ENCODE data around the gene RASGRF2. TPM values are rescaled to one million over a fixed set of nuclear protein-coding genes. Genes with fewer than 3 reads are reported as not detected.

RASGRF2 gene
- total RNA-seq: 30.7 TPM
- long read RNA-seq, partial matches to known transcripts: 1 of 19 reads
- long read RNA-seq, other reads (novel, unspliced or antisense): 16 of 19 reads

- DNase-seq (ENCODE audit: low spot score): no peak
These were observed at the start of gene RASGRF2 for GRCh38 chr5:80959768-80960442. RASGRF2 (plus strand) TSS chr5:80960363; CDS start chr5:80960739, 376 bp downstream.

- no peak for DNase-seq (ENCODE audit: low spot score)
These were observed 47.7 kb upstream of the RASGRF2 start for GRCh38 chr5:80912479-80912878.

- DNase-seq (ENCODE audit: low spot score): no peak
These were observed 44.4 kb upstream of the RASGRF2 start for GRCh38 chr5:80915716-80916115.

- DNase-seq (ENCODE audit: low spot score): no peak
These were observed 43.5 kb upstream of the RASGRF2 start for GRCh38 chr5:80916676-80917075.

- no peak for DNase-seq (ENCODE audit: low spot score)
These were observed 42.5 kb upstream of the RASGRF2 start for GRCh38 chr5:80917631-80918030.

- no peak for DNase-seq (ENCODE audit: low spot score)
These were observed 40.4 kb upstream of the RASGRF2 start for GRCh38 chr5:80919678-80920196.

GRCh38 chr5:80920333-80920732 lies 39.8 kb upstream of the RASGRF2 start:
- no peak for DNase-seq (ENCODE audit: low spot score)

- no peak for DNase-seq (ENCODE audit: low spot score)
These were observed 39.1 kb upstream of the RASGRF2 start for GRCh38 chr5:80921026-80921425.

- no peak for DNase-seq (ENCODE audit: low spot score)
These were observed 34.2 kb upstream of the RASGRF2 start for GRCh38 chr5:80925931-80926330.

GRCh38 chr5:80926536-80926935 lies 33.6 kb upstream of the RASGRF2 start:
- DNase-seq (ENCODE audit: low spot score): no peak

- DNase-seq (ENCODE audit: low spot score): no peak
These were observed 33.0 kb upstream of the RASGRF2 start for GRCh38 chr5:80926979-80927656.

GRCh38 chr5:80928073-80928472 lies 32.1 kb upstream of the RASGRF2 start:
- DNase-seq (ENCODE audit: low spot score): no peak

- no peak for DNase-seq (ENCODE audit: low spot score)
These were observed 29.2 kb upstream of the RASGRF2 start for GRCh38 chr5:80930940-80931339.

GRCh38 chr5:80931411-80931810 lies 28.8 kb upstream of the RASGRF2 start:
- DNase-seq (ENCODE audit: low spot score): no peak

- no peak for DNase-seq (ENCODE audit: low spot score)
These were observed 27.1 kb upstream of the RASGRF2 start for GRCh38 chr5:80933036-80933435.

GRCh38 chr5:80934751-80935150 lies 25.4 kb upstream of the RASGRF2 start:
- no peak for DNase-seq (ENCODE audit: low spot score)

- no peak for DNase-seq (ENCODE audit: low spot score)
These were observed 24.3 kb upstream of the RASGRF2 start for GRCh38 chr5:80935811-80936385.

GRCh38 chr5:80936881-80937280 lies 23.3 kb upstream of the RASGRF2 start:
- DNase-seq (ENCODE audit: low spot score): no peak

- no peak for DNase-seq (ENCODE audit: low spot score)
These were observed 22.4 kb upstream of the RASGRF2 start for GRCh38 chr5:80937584-80938356.

GRCh38 chr5:80941496-80941895 lies 18.7 kb upstream of the RASGRF2 start:
- no peak for DNase-seq (ENCODE audit: low spot score)

GRCh38 chr5:80951366-80951765 lies 8.8 kb upstream of the RASGRF2 start:
- DNase-seq (ENCODE audit: low spot score): no peak
